HFF-Myc (cell line): ENCODE results near the gene TENM4.

Source experiments
- DNase-seq: peaks from one replicate; pipeline ENCODE4 v3.0.0-alpha.2; 2011; ENCODE audit warnings: low read depth; ENCODE audit errors: extremely low read depth
- H3K4me3 ChIP-seq: replicated peaks from 2 replicates; pipeline ENCODE4 v1.5.1; 2011; ENCODE audit warnings: low read depth, mild to moderate bottlenecking, control low read depth, low read length
- TF ChIP-seq, protein P1 (sequence below): IDR thresholded peaks from 2 replicates; pipeline ENCODE4 v1.5.1; 2012; ENCODE audit warnings: mild to moderate bottlenecking, low read depth, low read length, control low read depth; ENCODE audit errors: missing control alignments

The TENM4 gene

DNA sequence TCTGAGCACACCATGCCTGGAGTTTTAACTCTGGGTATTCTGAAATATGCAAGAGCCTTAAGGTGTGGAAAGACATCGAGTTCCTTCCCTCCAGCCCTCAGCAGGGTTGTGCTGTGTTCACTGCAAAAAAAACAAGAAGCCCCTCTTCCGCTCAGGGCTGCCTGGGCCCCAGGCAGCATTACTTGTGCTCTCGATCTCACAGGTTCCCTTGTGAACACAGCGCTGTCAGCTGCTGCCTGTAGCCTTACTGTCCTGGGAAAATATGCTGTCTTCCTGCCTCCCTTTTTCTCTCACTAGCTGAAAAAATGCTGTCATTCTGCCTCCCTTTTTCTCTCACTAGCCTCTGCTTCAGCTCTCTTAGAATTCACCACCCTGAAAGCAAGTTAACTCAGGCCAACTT lies 15.7 kb upstream of the TENM4 start:
- TF ChIP-seq, protein P1, sequence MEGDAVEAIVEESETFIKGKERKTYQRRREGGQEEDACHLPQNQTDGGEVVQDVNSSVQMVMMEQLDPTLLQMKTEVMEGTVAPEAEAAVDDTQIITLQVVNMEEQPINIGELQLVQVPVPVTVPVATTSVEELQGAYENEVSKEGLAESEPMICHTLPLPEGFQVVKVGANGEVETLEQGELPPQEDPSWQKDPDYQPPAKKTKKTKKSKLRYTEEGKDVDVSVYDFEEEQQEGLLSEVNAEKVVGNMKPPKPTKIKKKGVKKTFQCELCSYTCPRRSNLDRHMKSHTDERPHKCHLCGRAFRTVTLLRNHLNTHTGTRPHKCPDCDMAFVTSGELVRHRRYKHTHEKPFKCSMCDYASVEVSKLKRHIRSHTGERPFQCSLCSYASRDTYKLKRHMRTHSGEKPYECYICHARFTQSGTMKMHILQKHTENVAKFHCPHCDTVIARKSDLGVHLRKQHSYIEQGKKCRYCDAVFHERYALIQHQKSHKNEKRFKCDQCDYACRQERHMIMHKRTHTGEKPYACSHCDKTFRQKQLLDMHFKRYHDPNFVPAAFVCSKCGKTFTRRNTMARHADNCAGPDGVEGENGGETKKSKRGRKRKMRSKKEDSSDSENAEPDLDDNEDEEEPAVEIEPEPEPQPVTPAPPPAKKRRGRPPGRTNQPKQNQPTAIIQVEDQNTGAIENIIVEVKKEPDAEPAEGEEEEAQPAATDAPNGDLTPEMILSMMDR, result no peak
- H3K4me3 ChIP-seq, result no peak overlapping the region

DNA sequence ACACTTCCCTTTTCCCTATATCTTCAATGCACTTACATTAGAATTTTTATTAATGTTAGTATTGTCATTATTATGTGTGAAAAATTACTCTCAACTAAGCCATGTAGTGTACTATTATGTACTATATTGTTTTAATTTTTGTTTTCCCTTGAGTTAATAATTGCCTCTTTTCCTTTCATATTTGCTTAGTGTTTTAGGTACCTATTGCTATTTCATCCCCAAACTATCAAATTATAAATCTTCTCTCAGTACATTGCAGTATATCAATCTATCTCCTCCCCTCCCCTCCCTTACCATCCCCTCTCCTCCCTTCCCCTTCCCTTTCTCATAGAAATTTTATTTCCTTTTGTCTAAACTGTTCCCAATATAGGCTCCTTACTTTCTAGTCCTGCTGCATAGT lies 12.8 kb upstream of the TENM4 start:
- H3K4me3 ChIP-seq, result no peak overlapping the region
- TF ChIP-seq, protein P1, result no peak
- DNase-seq, result no peak

More for the DNA sequence above, 15.7 kb upstream of the TENM4 start:
- no peak for DNase-seq

DNA sequence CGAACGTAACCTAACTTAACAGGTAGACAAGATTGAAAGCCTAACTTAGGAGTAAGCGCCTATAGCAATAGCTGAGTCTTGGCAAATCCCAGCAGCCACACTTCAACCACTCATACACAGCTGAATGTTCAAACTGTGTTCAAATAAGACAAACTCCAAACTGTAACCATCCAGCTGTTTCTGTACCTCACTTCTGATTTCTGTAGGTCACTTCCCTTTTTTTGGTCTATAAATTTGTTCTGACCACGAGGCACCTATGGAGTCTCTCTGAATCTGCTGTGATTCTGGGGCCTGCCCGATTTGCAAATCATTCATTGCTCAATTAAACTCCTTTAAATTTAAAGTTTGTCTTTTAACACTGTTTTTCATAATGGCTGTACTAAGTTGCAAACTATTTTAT lies 8.2 kb upstream of the TENM4 start:
- TF ChIP-seq, protein P1, result no peak
- H3K4me3 ChIP-seq, result no peak overlapping the region
- no peak for DNase-seq

DNA sequence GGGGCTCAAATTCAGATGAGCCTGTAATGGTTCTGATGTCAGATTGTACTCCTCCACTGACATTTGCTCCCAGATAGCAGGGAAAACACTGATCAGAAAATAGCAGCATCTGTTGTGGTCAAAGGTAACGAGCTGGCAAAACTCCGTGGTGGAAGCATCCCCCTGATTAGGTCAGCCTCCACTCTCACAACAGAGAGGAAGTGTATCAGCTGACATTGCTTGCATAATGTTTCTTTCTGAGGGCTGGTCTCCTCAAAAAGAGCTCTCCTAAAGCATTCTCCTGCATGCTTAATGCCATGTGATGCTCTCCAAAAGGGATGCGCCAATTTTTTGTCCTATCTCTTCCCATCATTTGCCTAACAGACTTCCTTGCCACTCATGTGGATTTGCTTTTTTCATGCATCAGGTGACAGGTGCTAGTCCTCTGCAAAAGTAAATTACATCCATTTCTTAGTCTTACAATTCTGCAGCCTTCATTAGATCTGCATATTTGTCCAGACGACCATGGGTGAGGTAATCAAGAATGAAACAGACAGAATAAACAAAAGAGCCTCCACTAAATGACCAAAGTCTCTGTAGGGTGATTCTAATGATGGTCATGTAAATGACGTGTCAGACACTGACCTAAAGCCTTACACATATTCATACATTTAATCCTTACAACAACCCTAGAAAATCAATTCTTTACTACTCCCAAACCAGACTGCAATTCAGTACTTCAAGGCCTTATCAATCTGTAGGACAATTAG lies 6.4 kb upstream of the TENM4 start:
- TF ChIP-seq, protein P1, result no peak
- H3K4me3 ChIP-seq, result no peak overlapping the region
- no peak for DNase-seq

DNA sequence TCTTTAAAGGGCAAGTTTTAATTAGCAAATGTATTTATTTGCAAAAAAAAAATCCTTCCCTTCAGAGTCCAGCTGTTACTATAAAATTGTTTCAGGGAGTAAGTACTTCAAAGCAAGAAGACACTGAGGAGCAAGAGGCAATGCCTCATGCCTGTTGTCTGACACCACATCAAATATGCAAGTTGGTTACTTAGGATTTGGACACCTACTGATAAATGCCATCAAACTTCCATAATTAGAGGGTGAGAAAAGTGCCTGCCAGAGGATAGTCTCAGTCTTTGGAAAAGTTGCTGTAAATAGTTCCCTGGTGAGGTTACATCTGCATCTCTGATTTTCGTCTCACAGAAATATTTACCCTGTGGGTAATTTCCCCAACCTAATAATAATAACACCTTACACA lies 4.1 kb upstream of the TENM4 start:
- DNase-seq, result no peak
- TF ChIP-seq, protein P1, result no peak
- no peak overlapping the region for H3K4me3 ChIP-seq

DNA sequence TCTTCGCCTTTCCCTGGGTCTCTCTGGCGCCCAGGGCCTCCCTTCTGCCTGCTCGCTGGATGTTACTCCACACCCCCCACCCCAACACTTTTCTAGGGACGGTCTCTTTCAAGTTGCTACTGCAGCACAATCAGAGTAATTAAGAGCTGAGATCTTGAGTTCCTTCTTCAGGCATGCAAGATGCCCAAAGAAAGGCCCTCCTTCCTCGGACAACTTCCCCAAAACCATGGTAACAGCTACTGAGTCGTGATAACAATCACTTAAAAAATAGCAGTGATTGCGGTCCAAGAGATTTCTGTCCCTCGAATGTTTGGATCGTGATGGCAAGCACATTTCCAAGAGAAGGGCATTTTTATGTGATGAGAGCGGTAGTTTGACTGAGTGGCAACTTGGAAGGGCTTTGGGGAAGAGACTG lies 638 bp upstream of the TENM4 start:
- TF ChIP-seq, protein P1, result no peak
- H3K4me3 ChIP-seq, result peak overlapping the region; percentile 53
- no peak for DNase-seq

DNA sequence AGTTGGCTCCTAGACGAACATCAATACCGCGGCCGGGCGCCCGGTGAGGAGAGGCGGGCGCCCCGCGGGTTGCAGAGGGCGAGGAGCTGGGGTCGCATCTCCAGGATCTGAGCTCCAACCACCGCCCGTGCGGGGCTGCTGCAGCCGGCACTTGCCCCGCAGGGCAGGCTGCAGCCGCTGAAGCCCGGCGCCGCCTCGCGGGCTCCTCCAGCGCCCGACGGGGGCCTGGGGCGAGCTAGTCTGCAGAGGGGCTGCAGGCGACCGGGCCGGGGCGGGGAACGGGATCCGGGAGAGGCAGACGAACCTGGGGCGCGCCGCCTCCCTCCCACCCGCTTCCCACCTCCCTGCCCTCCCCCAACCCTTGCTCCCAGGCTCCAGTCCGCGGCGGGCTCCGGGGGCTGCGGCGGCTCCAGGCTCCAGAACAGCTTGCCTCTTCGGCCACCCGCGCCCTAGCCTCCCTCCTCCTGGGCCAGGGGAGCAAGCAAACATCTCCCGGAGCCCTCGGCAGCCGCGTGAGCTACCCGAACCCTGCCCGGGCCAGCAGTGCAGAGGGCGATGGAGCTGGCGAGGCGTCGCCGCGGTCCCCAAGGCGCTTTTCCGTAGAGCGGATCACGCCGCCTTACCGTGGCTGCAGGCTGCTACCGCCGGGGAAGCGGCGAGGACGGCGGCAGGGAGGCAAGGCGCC lies 802 bp downstream of the TENM4 start:
- no peak for DNase-seq
- TF ChIP-seq, protein P1, result no peak

More for the DNA sequence above, 802 bp downstream of the TENM4 start:
- peak overlapping the region; percentile 53 for H3K4me3 ChIP-seq
